Panc1 (cell line): Measurements from ENCODE around the gene LRBA. TPM values are rescaled to one million over a fixed set of nuclear protein-coding genes. Genes with fewer than 3 reads are reported as not detected.

Experiments used
- ATAC-seq: fragments of 200-7000 bp; cut with Tn5 transposase; 2 replicates; pipeline ENCODE4 v1.9.1; 2020; ENCODE audit warnings: mild to moderate bottlenecking, moderate library complexity
- BruUV-seq: library from RNA; stranded (reverse); fragments of 400-500 nt; replicated peaks from 2 replicates; lab custom pipeline; 2021; lab: Mats Ljungman, UMichigan
- CTCF ChIA-PET: fragments of 300-600 bp; sonication (Branson Sonifier 250); formaldehyde crosslinking; loops from one replicate; lab custom pipeline; 2022; ENCODE audit warnings: antibody characterized with exemption; lab: Charles Lee
- POLR2A ChIA-PET: fragments of 300-600 bp; sonication (Branson Sonifier 250); formaldehyde crosslinking; loops from one replicate; lab custom pipeline; 2022; ENCODE audit warnings: antibody characterized with exemption; lab: Charles Lee
- DNase-seq: peaks from one replicate; pipeline ENCODE4 v3.0.0-alpha.2; 2010; ENCODE audit warnings: low read depth, low spot score
- H3K27ac ChIP-seq: 2 replicates; pipeline ENCODE4 v1.5.1; 2011; ENCODE audit warnings: mild to moderate bottlenecking, low read length, inconsistent platforms
- H3K27me3 ChIP-seq: fragments of 200-500 bp; sonication (Bioruptor generic); 2 replicates; pipeline ENCODE4 v1.6.0; 2014; ENCODE audit warnings: low read length, inconsistent platforms; ENCODE audit not compliant: control insufficient read depth, insufficient read depth
- H3K36me3 ChIP-seq: fragments of 200-500 bp; sonication (Bioruptor generic); 2 replicates; pipeline ENCODE4 v1.5.1; 2014; ENCODE audit warnings: inconsistent platforms, mild to moderate bottlenecking, low read length, moderate library complexity; ENCODE audit not compliant: control insufficient read depth, insufficient read depth
- H3K4me1 ChIP-seq: 2 replicates; pipeline ENCODE4 v1.5.1; 2011; ENCODE audit warnings: inconsistent platforms, mild to moderate bottlenecking, low read length, moderate library complexity; ENCODE audit not compliant: control insufficient read depth, insufficient read depth
- H3K4me3 ChIP-seq, 2 experiments: 2 replicates each; pipeline ENCODE4 v1.5.1; 2011 to 2012; ENCODE audit warnings: low read depth in 2 of 2, low read length in 2 of 2, mild to moderate bottlenecking in 2 of 2, inconsistent platforms in 1 of 2, moderate library complexity in 1 of 2
- H3K9me3 ChIP-seq: fragments of 200-500 bp; sonication (Bioruptor generic); 2 replicates; pipeline ENCODE4 v1.5.1; 2014; ENCODE audit warnings: low read depth, mild to moderate bottlenecking, inconsistent platforms, low read length, moderate library complexity; ENCODE audit not compliant: control insufficient read depth, insufficient read depth
- POLR2AphosphoS5 ChIP-seq: IDR thresholded peaks from 2 replicates; pipeline ENCODE4 v1.6.1; 2012; ENCODE audit warnings: mild to moderate bottlenecking, low read depth, low read length, moderate library complexity
- SIN3A ChIP-seq: IDR thresholded peaks from 2 replicates; pipeline ENCODE4 v1.6.1; 2012; ENCODE audit warnings: low read depth, mild to moderate bottlenecking, low read length, moderate library complexity, borderline replicate concordance; ENCODE audit not compliant: insufficient read depth
- TCF7L2 ChIP-seq: IDR thresholded peaks from 2 replicates; pipeline ENCODE4 v1.6.1; 2011; ENCODE audit warnings: mild to moderate bottlenecking, low read depth, low read length, inconsistent platforms
- in situ Hi-C: cut with HindIII; loops from 2 replicates; pipeline ENCODE4 v1.10.0; 2016; ENCODE audit warnings: low sequenced_read_pairs, low pct_unique_long_range_greater_than_20kb
- intact Hi-C: fragments of 100-400 bp; cut with micrococcal nuclease; formaldehyde crosslinking; loops from one replicate; pipeline ENCODE4 v1.10.0; 2022; ENCODE audit not compliant: unreplicated experiment
- total RNA-seq: library from RNA; stranded (reverse); gene quantifications from one replicate; pipeline ENCODE4 v1.2.1, GENCODE V29; 2021; ENCODE audit not compliant: unreplicated experiment
- TF ChIP-seq, protein P1 (sequence below), 2 experiments: IDR thresholded peaks; 2 replicates each; pipeline ENCODE4 v1.6.1; 2011 to 2012; ENCODE audit warnings: low read depth in 2 of 2, control low read depth in 1 of 2, low read length in 1 of 2, mild to moderate bottlenecking in 1 of 2, moderate library complexity in 1 of 2; ENCODE audit not compliant: insufficient read depth in 1 of 2
- TF ChIP-seq, protein P2 (sequence below): fragments of 450-650 bp; IDR thresholded peaks from 2 replicates; pipeline ENCODE4 v1.5.1; 2017; ENCODE audit warnings: mild to moderate bottlenecking

LRBA gene
- total RNA-seq, 1 experiment from 2014 or later = 26.4 TPM

DNA sequence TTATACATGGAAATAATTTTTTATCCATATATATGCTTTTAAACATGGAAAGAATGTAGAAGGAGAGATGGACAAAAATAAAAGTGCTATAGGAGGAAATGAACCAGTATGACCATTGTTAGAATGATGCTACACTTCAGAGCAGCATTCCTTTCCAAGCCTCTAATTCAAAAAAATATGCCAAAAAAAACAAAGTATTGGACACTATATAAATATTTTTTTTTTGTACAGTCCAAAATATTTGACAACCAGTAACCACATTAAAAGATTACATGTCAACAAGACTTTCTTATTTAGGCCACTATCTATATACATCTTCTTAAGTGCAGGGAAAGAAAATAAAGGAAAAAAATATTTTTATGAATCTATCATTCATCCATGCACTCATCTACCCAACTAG is 198.6 kb downstream of the LRBA start:
- no peak for ATAC-seq
- no peaks in the 10 kb centered on the region for H3K4me1 ChIP-seq
- no peak overlapping the region for H3K27ac ChIP-seq
- no peak for TF ChIP-seq TCF7L2
- TF ChIP-seq, protein P1, sequence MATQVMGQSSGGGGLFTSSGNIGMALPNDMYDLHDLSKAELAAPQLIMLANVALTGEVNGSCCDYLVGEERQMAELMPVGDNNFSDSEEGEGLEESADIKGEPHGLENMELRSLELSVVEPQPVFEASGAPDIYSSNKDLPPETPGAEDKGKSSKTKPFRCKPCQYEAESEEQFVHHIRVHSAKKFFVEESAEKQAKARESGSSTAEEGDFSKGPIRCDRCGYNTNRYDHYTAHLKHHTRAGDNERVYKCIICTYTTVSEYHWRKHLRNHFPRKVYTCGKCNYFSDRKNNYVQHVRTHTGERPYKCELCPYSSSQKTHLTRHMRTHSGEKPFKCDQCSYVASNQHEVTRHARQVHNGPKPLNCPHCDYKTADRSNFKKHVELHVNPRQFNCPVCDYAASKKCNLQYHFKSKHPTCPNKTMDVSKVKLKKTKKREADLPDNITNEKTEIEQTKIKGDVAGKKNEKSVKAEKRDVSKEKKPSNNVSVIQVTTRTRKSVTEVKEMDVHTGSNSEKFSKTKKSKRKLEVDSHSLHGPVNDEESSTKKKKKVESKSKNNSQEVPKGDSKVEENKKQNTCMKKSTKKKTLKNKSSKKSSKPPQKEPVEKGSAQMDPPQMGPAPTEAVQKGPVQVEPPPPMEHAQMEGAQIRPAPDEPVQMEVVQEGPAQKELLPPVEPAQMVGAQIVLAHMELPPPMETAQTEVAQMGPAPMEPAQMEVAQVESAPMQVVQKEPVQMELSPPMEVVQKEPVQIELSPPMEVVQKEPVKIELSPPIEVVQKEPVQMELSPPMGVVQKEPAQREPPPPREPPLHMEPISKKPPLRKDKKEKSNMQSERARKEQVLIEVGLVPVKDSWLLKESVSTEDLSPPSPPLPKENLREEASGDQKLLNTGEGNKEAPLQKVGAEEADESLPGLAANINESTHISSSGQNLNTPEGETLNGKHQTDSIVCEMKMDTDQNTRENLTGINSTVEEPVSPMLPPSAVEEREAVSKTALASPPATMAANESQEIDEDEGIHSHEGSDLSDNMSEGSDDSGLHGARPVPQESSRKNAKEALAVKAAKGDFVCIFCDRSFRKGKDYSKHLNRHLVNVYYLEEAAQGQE (IDR thresholded peaks at IDR 0.05; ENCODE audit: insufficient read depth in 1 of 2, low read depth in 2 of 2, low read length in 1 of 2) = no peak
- no peak for TF ChIP-seq POLR2AphosphoS5
- TF ChIP-seq SIN3A = no peak
- TF ChIP-seq, protein P2, sequence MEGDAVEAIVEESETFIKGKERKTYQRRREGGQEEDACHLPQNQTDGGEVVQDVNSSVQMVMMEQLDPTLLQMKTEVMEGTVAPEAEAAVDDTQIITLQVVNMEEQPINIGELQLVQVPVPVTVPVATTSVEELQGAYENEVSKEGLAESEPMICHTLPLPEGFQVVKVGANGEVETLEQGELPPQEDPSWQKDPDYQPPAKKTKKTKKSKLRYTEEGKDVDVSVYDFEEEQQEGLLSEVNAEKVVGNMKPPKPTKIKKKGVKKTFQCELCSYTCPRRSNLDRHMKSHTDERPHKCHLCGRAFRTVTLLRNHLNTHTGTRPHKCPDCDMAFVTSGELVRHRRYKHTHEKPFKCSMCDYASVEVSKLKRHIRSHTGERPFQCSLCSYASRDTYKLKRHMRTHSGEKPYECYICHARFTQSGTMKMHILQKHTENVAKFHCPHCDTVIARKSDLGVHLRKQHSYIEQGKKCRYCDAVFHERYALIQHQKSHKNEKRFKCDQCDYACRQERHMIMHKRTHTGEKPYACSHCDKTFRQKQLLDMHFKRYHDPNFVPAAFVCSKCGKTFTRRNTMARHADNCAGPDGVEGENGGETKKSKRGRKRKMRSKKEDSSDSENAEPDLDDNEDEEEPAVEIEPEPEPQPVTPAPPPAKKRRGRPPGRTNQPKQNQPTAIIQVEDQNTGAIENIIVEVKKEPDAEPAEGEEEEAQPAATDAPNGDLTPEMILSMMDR = no peak
- CTCF ChIA-PET = no interaction called here
- no TSS peak for BruUV-seq
- DNase-seq = no peak
- POLR2A ChIA-PET = no interaction called here
- no peaks in the 10 kb centered on the region for H3K27me3 ChIP-seq
- no peaks in the 10 kb centered on the region for H3K9me3 ChIP-seq
- in situ Hi-C loops = no loop called here
- intact Hi-C loops = no loop called here
- H3K36me3 ChIP-seq = no peaks in the 10 kb centered on the region
- H3K4me3 ChIP-seq = no peak overlapping the region

DNA sequence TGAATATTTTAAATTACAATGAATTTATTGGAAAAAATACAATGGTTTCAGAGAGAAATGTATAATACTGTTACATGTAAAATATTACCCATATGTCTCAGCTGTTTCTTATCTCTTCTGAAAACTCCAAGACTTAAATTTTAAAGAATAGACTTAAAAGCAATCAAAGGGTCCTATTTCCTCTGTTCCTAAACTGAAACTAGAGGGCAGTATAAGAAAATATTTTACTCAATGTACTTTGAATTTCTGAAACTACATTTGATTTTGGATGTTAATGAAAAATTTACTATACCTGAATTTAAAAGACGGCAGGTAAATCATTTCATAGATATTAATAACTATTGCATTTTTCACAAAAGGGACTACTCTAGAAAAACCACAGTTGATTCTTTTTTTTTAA is 200.2 kb downstream of the LRBA start:
- DNase-seq = no peak
- Histone ChIP-seq H3K27ac (no peak overlapping the region), H3K27me3 (no peaks in the 10 kb centered on the region), H3K4me1 (no peaks in the 10 kb centered on the region), H3K9me3 (no peaks in the 10 kb centered on the region), H3K36me3 (no peaks in the 10 kb centered on the region), H3K4me3 (no peak overlapping the region)
- no peak for ATAC-seq
- ChIA-PET CTCF (no interaction called here), POLR2A (no interaction called here)
- in situ Hi-C loops (no loop called here), intact Hi-C loops (no loop called here)
- BruUV-seq = no TSS peak
- TF ChIP-seq POLR2AphosphoS5 (no peak), TCF7L2 (no peak), SIN3A (no peak)
- TF ChIP-seq, protein P1 (IDR thresholded peaks at IDR 0.05; ENCODE audit: insufficient read depth in 1 of 2, low read depth in 2 of 2, low read length in 1 of 2) = no peak
- TF ChIP-seq, protein P2 = no peak
